NCI-H1694 (cell line): ENCODE results near the gene SLC8A2.

Experiments
- DNase-seq: peaks from one replicate; lab custom pipeline; 2025; lab: John Stamatoyannopoulos, UW

SLC8A2 gene

DNA sequence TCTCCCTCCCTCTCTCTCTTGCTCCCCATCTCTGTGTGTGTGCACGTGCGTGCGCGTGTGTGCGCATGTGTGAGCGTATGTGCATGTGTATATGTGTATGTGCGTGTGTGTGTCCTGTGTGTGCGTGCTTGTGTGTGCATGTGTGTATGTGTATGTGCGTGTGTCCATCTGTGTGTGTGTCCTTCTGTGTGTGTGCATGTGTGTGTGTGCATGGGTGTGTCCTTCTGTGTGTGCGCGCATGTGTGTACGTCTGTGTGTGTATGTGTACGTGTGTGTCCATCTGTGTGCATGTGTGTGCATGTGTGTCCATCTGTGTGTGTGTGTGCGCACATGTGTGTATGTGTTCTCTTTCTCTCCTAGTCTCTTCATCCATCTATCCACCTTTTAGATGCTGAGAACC, 12.2 kb downstream of the SLC8A2 start:
- no peak for DNase-seq

DNA sequence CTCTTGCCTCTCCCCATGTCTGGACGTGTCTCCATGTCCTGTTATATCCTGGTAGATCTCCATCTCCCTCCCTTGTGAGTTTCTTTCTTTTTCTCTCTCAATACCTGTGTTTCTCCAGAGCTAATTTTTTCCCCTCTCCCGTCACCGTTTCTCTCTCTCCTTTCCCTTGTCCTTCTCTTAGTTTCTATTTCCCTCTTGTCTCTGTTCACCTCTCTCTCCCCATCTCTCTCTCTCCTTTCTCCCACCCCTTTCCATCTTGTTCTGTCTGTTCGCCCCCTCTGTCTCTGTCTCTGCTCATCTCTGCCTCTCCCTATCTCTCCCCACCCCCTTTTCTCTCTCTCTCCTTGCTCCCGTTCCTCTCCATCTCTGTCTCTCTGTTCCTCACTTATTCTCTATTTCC, 13.0 kb downstream of the SLC8A2 start:
- DNase-seq: no peak

DNA sequence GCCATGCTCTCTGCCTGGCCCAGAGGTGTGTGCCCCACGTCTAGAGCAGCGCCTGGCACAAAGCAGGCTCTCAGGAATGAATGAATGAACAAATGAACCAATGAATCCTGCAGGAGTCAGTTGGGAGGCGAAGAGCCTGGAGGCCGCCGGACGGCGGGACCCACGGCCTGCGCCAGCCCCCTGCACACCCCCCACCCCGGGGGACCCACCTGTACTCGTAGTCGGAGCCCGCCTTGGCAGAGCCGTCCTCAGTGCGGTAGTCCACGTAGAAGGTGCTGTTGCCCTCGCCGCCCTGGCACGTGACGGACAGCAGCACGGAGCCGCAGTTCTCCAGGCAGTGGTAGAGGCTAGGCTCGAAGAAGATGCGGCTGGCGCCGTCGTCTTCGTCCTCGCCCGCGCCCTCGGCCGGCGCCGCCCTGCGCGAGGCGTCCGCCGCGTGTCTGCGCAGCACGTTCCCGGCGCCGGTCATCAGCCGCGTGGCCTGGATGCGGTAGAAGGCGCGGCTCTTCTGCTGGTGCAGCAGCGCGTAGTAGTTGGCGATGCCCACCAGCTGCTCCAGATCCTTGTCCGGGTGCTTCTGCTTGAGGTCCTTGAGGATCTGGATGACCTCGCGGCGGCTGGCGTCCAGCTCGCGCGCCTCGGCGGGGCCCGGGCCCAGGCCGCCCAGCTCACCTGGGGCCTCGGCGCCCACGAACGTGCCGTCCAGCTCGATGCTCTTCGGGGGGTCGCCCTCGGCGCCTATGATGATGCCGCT, 14.8 kb downstream of the SLC8A2 start:
- no peak for DNase-seq

- no peak for DNase-seq
Measured at GRCh38 chr19:47450478-47450877, 21.2 kb downstream of the SLC8A2 start.

DNA sequence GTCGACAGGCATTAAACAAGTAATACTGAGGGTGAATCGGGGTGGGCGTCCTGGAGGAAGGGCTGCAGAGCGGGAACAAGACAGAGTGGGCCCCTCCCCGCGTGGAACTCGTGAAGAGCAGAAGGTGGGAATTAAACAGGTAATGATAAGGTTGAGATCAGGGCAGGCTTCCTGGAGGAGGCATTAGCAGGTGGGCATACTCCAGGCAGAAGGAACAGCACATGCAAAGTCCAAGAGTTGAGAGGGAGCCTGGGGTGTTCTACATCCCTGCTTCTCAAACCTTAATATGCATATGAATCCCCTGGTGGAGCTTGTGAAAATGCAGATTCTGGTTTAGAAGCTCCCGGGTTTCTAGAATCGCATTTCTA, 23.3 kb downstream of the SLC8A2 start:
- no peak for DNase-seq

DNA sequence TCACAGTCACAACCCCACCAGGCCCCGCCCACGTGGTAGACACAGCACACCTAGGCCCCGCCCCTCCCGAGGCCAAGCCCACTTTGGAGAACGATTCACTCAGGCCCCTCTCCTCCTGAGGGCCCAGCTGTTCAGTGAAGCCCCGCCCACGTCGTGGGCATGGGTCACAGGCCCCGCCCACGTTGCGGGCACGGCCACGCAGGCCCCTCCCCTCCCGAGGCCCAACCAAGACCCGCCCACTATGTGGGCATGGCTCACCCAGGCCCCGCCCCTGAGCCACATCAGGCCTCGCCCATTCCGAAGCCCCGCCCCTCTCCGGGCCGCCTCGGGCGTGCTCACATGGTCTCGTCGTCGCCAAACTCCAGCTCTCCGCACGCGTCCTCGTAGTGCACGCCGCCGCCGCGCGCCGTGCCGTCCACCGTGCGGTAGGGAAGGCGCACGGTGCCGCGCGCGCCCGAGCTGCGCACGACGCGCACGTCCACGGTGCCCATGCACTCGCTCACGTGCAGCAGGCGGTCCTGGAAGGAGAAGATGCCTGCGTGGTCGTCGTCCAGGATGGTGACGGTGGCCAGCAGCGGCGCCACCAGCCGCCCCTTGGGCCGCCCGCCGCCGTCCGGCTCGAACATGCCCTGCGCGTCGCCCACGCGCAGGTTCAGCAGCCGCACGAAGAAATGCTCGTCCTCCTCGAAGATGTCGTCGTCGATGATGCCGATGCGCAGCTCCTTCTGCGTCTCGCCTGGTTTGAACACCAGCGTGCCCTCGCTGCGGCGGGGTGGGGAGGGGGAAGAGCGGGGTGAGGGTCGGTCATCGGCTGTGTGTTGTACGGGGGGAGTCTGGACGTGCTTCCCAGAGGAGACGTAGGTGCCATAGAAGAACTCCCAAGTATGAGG, 24.0 kb downstream of the SLC8A2 start:
- DNase-seq: no peak

DNA sequence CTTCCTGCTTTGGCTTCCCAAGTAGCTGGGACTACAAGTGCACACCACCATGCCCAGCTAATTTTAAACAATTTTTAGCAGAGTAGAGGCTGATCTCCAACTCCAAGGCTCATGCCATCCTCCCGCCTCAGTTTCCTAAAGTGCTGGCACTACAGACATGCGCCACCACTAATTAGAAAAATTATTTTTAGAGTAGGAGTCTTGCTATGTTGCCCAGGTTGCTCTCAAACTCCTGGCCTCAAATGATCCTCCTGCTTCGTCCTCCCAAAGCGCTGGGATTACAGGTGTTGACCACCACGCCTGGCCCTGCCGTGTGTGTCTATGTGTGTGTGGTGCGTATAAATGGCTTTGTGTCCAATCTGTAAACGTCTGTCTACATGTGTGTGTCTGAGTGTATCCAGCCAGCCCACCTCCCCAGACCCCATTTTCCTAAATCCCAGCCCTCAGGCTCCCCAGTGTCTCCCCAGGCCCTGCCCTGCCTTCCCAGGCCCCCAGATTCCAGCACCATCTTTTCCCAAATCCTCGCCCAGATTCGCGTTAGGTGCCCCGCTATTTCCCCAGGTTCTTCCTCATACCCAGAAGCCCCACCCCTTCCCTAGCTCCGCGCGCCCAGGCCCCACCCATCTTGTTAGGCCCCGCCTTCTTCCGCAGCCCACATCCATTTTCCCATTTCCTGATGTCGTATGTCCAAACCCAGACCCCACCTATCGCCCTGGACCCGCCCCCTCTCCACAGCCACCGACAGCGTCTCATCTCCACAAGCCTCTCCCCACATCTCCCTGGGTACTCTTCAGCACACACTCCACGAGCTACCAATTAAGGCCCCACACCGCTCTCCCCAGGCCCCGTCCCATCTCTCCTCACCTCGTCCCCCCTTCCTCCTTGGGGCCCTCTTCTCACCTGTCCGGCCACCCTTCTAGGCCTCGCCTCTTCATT, 24.9 kb downstream of the SLC8A2 start:
- no peak for DNase-seq

DNA sequence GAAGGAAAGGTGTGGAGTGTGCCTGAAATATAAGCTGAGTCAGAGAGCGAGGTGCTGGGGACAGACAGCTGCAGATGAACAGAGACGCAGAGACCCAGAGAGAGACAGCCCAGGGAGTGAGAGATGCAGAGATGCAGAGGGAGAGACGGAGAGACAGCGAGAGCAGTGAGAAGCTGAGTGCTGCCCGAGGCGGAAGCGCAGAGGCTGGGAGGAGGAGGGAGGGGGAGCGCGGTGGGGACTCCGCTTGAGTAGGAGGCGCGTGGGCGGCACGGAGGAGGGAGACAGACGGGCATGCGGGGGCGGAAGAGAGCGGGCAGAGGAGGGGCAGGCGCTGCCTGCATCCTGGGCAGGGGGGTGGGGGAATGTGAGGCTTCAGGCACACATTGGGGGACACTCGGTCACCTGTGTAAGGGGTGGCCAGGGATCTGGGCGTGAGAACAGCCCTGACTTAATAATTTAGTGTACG, 25.7 kb downstream of the SLC8A2 start:
- peak; percentile 38 for DNase-seq

DNA sequence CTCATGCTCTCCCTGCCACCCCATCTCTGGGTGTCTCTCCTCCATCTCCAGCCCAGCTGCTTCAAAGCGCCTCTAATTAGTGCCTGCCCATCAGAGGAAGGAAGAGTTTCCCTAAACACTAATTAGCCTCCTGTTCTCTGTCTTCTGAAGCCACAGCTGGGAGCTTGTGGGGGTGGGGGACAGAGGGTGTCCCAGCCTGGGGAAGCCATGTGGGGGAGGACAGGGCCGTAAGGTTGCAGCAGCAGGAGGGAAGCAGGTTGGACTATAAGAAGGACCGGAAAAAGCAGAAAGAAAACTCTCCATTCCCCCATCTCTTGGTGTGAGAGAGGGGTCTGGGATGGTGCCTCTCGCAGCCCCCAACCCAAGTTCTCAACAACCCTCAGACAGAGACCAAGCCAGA, 26.2 kb downstream of the SLC8A2 start:
- peak; percentile 89 for DNase-seq

GRCh38 chr19:47444388-47444821, 27.3 kb downstream of the SLC8A2 start:
- no peak for DNase-seq

- DNase-seq: no peak
Measured at GRCh38 chr19:47443331-47443730, 28.4 kb downstream of the SLC8A2 start.

- no peak for DNase-seq
Measured at GRCh38 chr19:47438793-47439220, 32.9 kb downstream of the SLC8A2 start.

DNA sequence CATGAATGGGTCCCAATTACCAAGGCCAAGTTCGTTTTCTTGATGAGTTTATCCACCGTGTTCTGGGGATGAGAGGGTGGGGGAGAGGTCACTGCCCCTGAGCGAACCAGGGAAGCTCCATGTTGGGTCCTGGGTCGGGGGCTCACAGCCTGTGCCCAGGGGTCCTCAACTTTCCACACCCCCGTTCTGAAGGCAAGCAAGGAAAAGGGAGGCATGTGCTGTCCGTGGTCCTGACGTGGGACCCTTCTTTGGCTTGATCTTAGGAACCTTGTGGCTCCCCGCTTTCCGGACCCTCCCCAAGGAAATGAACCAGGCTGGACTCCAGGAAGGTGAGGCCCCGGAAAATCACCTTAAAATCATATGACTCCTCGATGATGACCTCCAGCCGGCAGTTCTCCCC, 34.2 kb downstream of the SLC8A2 start:
- DNase-seq: no peak

- peak; percentile 75 for DNase-seq
Measured at GRCh38 chr19:47436712-47437401, 34.8 kb downstream of the SLC8A2 start.

- DNase-seq: no peak
Measured at GRCh38 chr19:47435883-47436417, 35.7 kb downstream of the SLC8A2 start.

DNA sequence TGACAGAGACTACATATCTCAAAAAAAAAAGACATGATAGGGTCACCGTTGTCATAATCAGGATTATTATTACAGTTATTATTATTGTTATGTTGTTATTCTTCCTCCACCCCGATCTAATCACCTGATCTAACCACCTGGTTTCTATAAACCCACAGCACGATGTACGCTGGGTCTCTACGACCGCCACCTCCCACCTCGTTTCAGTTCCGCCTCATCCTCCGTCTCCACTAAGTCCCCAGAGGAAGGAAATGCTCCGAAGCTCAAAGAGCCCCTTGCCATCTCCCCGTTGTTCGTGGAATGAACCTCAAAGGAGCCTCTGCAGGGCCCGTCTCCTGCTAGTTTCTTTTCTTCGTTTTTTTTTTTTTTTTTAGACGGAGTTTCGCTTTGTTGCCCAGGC, 36.5 kb downstream of the SLC8A2 start:
- DNase-seq: no peak

GRCh38 chr19:47434088-47434487, 37.6 kb downstream of the SLC8A2 start:
- DNase-seq: no peak

DNA sequence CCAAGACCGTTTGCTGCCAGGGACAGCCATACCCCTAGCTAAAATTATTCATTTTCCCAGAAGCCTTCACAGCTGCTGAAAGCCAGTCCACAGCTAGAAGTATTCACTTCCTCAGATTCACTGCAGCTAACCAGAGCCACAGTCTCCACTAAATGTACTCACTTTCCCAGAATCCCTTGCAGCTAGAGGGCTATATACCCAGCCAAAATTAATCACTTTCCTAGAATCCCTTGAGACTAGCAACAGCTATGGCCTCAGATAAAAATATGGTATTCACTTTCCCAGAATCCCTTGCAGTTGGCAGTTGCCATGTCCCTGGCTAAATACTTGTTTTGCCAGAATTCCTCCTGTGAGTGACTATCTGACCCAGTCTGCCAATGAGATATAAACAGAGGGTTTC, 38.6 kb downstream of the SLC8A2 start:
- no peak for DNase-seq

GRCh38 chr19:47432499-47432898, 39.2 kb downstream of the SLC8A2 start:
- no peak for DNase-seq

- no peak for DNase-seq
Measured at GRCh38 chr19:47432091-47432490, 39.6 kb downstream of the SLC8A2 start.
